Choroid plexus epithelial cell (primary cell): ENCODE results near the gene DGKI.
"Not testable (repeated sequence)": the region's sequence is repeated elsewhere in the genome, so short reads cannot be mapped to it uniquely, and the experiment has no call there.

Source experiments
- DNase-seq: peaks from one replicate; pipeline ENCODE4 v3.0.0-alpha.2; 2010; ENCODE audit warnings: low read depth
- H3K4me3 ChIP-seq: 2 replicates; pipeline ENCODE4 v1.5.1; 2011; ENCODE audit warnings: low read depth, mild to moderate bottlenecking, control low read depth, low read length, moderate library complexity
- CTCF ChIP-seq: conservative IDR thresholded peaks from 2 replicates; pipeline ENCODE4 v1.5.1; 2011; ENCODE audit warnings: low read depth, mild to moderate bottlenecking, control low read depth, inconsistent platforms, low read length, moderate library complexity

DGKI gene

GRCh38 chr7:137462074-137462715 is 384.6 kb downstream of the DGKI start:
- no peak for TF ChIP-seq CTCF
- no peak overlapping the region for H3K4me3 ChIP-seq

GRCh38 chr7:137458399-137458798 is 388.4 kb downstream of the DGKI start:
- H3K4me3 ChIP-seq, result no peak overlapping the region
- no peak for DNase-seq
- no peak for TF ChIP-seq CTCF

More at GRCh38 chr7:137462074-137462715, 384.6 kb downstream of the DGKI start:
- DNase-seq, result peak; percentile 30

GRCh38 chr7:137454767-137455166 is 392.0 kb downstream of the DGKI start:
- DNase-seq, result peak; percentile 93
- no peak overlapping the region for H3K4me3 ChIP-seq
- TF ChIP-seq CTCF, result no peak

- no peak overlapping the region for H3K4me3 ChIP-seq
- peak; percentile 74 for DNase-seq
- peak; percentile 64 for TF ChIP-seq CTCF
These were observed 392.5 kb downstream of the DGKI start for GRCh38 chr7:137454246-137454724.

GRCh38 chr7:137453356-137453755 is 393.4 kb downstream of the DGKI start:
- no peak overlapping the region for H3K4me3 ChIP-seq
- no peak for TF ChIP-seq CTCF
- no peak for DNase-seq

- H3K4me3 ChIP-seq, result no peak overlapping the region
- no peak for TF ChIP-seq CTCF
- DNase-seq, result no peak
These were observed 397.8 kb downstream of the DGKI start for GRCh38 chr7:137449016-137449415.

GRCh38 chr7:137448572-137448971 is 398.2 kb downstream of the DGKI start:
- DNase-seq, result not testable (repeated sequence)

More at GRCh38 chr7:137448572-137448971, 398.2 kb downstream of the DGKI start:
- H3K4me3 ChIP-seq, result not testable (repeated sequence)
